Activated T-cell treated with anti-CD3 and anti-CD28 coated beads for 48 hours (primary cell): ENCODE measurements around the gene RNF10.
"Not testable (repeated sequence)": the region's sequence is repeated elsewhere in the genome, so short reads cannot be mapped to it uniquely, and the experiment has no call there.

Experiments
- DNase-seq: peaks from one replicate; pipeline ENCODE4 v3.0.0-alpha.2; 2020; ENCODE audit warnings: low read depth

The RNF10 gene

DNA sequence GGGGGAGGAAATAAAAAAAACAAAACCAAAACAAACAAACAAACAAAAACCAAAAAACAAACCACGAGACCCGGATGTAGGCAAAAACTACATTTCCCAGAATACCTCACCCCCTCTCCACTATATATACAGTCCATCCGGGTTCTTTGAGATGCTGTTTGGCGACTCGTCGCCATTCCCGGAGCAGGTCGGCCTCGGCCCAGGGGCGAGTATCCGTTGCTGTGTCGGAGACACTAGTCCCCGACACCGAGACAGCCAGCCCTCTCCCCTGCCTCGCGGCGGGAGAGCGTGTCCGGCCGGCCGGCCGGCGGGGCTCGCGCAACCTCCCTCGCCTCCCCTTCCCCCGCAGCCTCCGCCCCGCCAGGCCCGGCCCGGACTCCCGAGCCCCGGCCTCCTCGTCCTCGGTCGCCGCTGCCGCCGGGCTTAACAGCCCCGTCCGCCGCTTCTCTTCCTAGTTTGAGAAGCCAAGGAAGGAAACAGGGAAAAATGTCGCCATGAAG is at the start of gene RNF10:
RNF10 (plus strand) TSS at position 154 of the 500 bp plus-strand sequence. CDS start 456 bp downstream, outside the sequence.
- peak; percentile 47 for DNase-seq

GRCh38 chr12:120485961-120486881 is 47.9 kb upstream of the RNF10 start:
- DNase-seq, result no peak

- not testable (repeated sequence) for DNase-seq
Measured at GRCh38 chr12:120487552-120487951, 46.6 kb upstream of the RNF10 start.

DNA sequence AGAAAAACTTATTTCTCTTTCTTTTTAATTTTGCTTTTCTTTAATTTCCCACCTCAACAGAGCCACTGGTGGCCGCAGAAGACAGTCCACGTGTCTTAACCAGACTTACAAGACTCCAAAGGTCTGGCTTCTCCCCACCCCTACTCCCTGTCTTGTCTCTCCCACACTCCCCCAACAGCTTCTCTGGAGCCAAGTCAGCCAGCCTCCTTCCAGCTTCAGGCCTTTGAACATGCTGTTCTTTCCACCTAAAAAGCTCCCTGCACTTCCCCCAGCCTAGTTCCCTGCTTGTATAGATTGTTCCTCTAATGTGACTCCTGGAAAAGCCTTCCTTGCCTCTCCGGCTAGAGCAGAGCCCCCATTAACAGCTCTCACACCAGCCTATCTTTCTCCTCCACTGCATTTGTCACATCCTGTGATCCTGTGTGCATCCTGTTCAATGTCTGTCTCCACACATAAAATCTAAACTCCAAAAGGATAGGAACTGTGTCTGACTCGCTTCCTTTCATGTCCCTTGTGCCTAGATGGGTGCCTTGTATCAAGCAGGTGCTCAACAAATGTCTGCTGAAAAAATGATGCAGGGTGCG is 46.0 kb upstream of the RNF10 start:
- no peak for DNase-seq

GRCh38 chr12:120489018-120489417 is 45.1 kb upstream of the RNF10 start:
- DNase-seq, result no peak

- DNase-seq, result no peak
Measured at GRCh38 chr12:120490325-120490724, 43.8 kb upstream of the RNF10 start.

GRCh38 chr12:120490833-120491512 is 43.2 kb upstream of the RNF10 start:
- DNase-seq, result no peak

DNA sequence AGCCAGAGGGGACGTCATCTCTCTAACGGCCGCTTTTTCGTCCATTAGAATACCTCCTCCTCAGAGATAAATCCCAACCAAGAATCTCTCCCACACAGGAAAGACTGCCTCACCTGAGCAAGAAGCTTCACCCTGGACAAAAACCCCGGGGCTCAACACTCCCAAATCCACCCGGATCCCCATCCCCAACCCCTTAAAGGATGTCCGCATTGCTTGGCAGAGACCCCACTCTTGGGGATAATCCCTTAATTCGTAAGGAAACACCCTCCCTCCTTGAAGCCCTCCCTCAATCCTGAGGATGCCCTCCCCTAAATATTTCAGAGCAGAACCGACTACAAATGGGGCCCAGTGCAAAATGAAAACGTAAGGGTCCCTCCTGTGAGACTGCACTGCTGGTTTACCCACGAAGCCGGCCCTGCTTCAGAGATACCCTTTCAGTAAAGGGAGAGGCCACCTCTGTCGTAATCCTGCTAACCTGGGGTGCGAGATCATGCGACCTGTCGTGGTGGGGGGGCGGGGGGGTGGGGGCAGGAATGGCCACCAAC is 38.9 kb upstream of the RNF10 start:
- DNase-seq, result no peak

- peak; percentile 98 for DNase-seq
Measured at GRCh38 chr12:120495731-120496412, 38.3 kb upstream of the RNF10 start, which contains the start of gene DYNLL1. DYNLL1 (plus strand) TSS chr12:120496113; CDS start chr12:120496422, 309 bp downstream.

DNA sequence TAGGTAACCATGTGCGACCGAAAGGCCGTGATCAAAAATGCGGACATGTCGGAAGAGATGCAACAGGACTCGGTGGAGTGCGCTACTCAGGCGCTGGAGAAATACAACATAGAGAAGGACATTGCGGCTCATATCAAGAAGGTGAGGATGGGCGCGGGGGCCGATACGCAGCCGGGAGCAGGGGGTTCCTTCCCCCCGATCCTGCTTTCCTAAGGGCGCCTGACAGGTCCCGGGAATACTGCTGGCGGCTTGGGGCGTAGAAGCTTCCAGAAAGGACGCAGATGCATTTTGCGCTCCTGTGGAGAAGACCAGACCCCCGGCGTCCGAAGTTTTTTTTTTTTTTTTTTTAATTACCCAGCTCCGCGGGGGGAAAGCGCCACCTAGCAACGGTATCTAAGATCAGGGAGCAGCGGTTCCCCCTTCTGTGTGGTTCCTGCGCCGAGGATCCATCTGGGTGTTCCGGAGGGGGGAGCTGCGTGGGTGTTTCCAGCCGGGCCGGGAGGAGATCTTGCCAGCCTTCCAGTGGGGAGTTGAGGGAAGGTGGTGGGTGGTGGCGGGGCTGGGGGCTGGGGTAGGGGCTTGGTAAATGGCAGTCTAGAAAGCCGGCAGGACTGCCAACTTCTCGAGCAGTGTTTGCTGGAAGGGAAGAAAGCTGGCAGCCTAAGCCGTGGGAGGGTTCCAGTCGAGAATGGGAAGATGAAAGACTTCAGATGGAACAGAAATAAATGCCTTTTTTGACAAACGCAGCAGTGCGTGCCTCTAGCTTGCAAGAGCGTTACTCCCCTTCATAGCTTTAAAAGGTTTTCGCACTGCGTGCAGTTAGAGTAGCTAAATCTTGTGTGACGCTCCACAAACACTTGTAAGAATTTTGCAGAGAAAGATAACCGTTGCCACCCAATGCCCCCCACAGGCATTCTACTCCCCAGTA is 37.5 kb upstream of the RNF10 start:
- peak; percentile 20 for DNase-seq

GRCh38 chr12:120497524-120498150 is 36.5 kb upstream of the RNF10 start:
- no peak for DNase-seq

- DNase-seq, result no peak
Measured at GRCh38 chr12:120498870-120499515, 35.2 kb upstream of the RNF10 start.

GRCh38 chr12:120500581-120500980 is 33.6 kb upstream of the RNF10 start:
- DNase-seq, result no peak

- DNase-seq, result no peak
Measured at GRCh38 chr12:120504587-120504986, 29.6 kb upstream of the RNF10 start.

DNA sequence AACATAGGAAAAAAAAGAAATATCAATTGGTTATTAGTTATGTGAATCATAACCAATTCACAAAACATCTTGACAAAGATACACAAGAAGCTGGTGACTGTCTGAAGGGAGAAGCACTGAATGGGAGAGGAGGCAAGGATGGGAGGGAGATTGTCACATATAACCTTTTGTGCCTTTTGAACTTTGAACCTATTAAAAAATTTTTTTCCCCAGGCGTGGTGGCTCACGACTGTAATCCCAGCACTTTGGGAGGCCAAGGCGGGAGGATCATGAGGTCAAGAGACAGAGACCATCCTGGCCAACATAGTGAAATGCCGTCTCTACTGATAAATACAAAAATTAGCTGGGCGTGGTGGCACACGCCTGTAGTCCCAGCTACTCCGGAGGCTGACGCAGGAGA is 25.6 kb upstream of the RNF10 start:
- DNase-seq, result no peak

- no peak for DNase-seq
Measured at GRCh38 chr12:120514002-120514401, 20.2 kb upstream of the RNF10 start.

GRCh38 chr12:120515496-120515895 is 18.7 kb upstream of the RNF10 start:
- DNase-seq, result no peak

DNA sequence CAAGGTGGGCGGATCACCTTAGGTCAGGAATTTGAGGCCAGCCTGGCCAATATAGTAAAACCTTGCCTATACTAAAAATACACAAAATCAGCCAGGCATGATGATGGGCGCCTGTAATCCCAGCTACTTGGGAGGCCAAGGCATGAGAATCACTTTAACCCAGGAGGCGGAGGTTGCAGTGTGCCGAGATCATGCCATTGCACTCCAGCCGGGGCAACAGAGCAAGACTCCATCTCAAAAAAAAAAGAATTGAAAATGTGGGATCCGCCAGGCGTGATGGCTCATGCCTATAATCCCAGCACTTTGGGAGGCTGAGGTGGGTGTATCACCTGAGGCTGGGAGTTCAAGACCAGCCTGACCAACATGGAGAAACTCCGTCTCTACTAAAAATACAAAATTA is 14.8 kb upstream of the RNF10 start:
- not testable (repeated sequence) for DNase-seq

GRCh38 chr12:120522568-120522967 is 11.6 kb upstream of the RNF10 start:
- DNase-seq, result no peak
